SHP77 (cell line): ENCODE measurements around the gene BCL10.
"Not testable (repeated sequence)": the region's sequence is repeated elsewhere in the genome, so short reads cannot be mapped to it uniquely, and the experiment has no call there.

Experiments used
- DNase-seq, 2 experiments: peaks; one replicate each; lab custom pipeline; 2025; lab: John Stamatoyannopoulos, UW

Gene BCL10

DNA sequence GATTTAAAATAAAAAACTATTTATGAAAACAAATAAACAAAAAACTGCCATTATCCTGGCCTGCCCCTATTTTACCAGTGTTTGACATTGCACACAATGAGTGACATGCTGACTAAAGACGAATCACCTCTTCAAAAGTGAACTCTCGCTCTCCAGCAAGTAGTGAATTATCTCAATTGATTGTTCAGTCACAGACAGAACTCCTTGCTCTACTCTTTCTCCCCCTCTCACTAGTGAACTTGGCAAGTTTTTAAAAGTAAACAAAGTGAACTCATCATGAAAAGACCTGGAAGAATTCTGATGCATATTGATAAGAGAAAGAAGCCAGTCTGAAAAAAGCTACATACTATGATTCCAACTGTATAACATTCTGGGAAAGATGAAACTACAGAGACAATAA lies 12.3 kb downstream of the BCL10 start:
- DNase-seq: no peak

DNA sequence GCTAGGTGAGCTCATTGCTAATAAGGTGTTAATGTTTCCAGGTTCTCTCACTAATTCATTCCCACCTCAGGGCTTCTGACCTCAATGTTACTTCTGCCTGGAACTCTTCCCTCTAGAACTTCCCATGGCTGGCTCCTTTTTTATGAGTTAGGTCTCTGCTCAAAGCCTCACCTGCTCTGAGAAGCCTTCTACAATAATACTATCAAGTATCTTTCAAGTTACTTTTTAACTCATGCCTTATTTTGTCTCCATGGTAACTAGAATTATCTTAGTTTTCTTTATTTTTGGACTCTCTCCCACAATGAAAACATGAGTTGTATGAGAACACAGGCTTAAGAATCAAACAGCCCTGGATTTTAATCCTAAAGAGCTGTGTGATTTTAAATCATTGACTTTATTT lies 13.4 kb downstream of the BCL10 start:
- DNase-seq: no peak

- no peak for DNase-seq
Measured at GRCh38 chr1:85259912-85260274, 16.5 kb downstream of the BCL10 start.

DNA sequence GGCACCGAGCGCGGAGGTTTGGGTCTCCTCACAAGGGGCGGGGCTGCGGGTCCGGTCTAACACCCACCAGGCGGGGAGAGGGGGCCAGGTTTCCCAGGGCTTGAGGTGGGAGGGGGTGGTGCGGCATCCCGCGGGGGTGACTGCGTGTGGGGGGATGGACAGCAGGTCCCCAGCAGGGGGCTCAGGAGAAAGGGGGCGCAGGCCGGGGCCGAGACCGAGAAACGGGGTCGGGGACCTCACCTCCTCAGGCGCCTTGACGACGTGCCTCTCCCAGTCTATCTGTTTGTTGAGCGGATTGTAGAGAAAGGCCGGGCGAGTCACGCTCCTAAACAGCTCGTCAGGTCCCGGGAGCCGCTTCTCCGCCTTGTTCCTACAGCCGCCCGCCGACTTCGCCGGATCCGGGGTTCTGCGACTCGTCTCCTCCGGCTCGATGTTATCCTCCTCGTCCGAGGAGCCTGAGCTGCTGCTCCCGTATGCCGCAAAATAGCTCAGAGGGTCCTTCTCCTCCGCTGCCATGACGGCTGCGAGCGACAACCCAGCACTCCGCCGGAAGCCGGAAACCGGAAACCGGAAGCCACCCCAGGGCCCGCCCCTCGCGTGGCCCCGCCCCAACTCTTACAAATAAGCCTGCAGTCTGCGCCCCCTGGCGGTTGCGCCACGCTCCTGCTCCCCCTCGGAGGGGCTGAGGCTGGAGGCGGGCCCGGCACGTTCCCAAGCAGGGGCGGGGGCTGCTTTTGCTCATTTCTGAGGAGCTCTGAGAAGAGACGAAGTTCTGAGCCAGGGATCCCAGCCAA lies 17.1 kb downstream of the BCL10 start, which contains the start of gene C1orf52:
Gene C1orf52 (minus strand): TSS at position 545 of the 794 bp plus-strand sequence. CDS start 29 bp downstream, at position 516.
- DNase-seq: peak; percentile 79 to 86

DNA sequence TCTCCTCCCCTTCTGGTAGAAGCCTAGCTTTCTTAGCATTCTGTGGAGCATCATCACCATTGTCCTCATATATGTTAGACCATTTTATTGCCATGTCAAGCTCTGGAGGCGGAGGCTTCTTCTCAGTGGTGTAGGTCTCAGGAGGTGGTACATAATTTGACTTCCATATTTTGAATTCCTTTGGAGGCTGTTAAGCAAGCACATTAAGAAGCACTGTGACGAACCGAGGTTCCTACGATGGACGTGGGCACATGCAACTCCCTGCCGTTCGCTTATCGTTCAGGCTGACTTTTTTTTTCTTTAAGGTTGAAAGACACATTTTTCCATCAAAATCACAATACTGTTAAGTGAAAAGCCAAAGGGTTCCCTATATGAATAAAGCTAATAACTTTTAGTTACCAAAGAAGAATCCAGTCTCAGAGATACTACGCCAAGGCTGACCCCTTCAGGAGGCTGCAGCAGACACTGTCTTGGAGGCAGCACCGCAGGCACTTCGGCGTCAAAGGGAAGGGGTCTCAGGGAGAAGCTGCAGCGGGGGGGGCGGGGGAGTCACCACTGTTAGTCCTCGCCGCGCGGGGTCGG lies 17.8 kb downstream of the BCL10 start:
- no peak for DNase-seq

DNA sequence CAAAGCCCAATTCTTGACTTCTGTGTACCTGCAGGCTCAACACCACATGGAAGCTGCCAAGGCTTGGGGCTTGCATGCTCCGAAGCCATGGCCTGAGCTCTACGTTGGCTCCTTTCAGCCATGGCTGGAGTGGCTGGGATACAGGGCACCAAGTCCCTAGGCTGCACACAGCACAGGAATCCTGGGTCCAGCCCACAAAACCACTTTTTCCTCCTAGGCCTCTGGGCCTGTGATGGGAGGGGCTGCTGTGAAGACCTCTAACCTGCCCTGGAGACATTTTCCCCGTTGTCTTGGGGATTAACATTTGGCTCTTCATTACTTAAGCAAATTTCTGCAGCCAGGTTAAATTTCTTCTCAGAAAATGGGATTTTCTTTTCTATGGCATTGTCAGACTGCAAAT lies 27.4 kb downstream of the BCL10 start:
- not testable (repeated sequence) for DNase-seq

DNA sequence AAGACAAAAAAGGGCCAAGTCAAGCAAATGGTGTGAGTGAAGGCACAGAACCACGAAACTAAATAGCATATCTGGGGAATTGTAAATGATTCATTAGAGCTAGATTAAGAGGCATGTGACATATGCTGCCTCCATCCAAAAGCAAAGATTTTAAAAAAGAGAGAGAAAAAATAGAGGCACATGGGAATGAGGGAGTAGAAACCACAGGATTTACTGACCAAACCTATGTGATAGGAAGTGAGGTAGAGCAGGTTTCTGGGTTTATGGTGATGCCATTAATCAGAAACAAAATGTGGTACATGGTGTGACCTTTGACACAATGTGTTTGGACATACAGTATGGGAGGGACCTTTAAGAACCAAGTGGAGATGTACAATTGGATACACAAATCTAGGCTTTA lies 30.5 kb downstream of the BCL10 start:
- no peak for DNase-seq

DNA sequence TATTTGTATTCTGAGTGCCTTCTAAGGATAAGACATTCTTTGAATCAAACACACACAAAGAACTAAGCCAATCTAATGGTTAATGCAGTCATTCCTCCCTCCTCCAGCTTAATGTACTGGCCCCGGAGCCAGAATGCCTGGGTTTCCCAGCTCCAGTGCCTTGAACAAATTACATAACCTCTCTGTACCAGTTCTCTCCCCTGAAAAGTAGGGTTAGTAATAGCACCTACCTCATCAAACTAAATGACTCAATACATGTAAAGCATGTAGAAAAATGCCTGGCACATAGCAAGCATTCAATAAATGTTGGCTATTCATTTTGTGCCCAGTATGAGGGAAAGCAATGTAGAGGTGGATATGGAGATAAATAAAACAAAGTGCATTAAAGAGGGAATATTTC lies 31.0 kb downstream of the BCL10 start:
- no peak for DNase-seq

DNA sequence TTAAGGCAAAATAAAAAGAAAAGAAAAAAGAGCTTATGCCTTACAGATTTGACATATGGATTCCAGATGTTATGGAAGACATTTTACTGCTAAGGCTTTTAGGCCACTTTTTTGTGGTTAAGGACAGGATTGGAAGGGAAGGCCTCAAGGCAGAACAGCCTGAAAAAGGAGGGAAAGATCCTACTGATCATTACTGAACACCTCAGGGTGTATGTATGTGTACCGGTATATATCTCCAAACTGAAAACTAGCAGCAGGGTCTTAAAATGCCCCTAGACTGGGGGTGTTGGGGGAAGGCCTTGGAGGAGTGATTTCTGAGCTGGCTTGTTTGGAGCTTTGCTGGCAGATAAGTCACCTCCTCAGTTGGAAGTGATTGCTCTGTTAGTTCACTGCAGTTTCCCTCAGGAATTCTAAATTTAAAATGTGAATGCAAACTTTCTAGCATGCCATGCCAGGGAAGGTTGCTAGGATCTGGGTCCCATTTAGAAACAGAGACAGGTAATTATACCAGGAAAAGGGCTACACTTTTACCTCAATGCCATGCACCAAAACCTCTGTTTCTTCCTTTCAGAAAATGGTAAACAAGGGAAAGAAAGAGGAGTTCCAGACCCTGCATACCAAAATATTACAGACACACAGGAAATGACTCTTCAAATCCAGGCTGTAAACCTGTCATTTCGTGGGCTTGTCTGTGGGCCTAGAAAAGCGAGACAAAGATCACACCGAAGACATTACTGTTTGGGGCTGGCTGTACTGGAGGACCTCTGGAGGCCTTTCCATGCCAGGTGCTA lies 32.0 kb downstream of the BCL10 start:
- no peak for DNase-seq

DNA sequence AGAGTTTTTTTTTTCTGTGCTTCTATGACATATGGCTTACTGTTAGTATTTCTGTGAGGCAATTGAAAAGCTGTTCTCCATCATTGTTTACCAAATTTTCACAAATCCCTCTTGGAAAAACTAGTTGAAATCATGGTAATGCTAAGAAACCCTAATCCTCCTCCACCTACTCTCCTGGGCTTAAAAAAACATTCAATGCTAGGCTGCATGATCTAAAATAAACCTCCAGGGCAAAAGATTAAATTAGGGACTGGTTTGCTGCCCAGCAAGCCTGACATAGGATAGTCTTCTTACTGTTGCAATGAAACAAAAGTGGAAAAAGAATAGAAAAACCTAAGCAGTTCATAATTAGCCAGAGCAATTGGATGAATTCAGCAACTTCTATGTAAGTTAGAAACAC lies 33.1 kb downstream of the BCL10 start:
- no peak for DNase-seq

GRCh38 chr1:85240643-85241042 lies 35.8 kb downstream of the BCL10 start:
- DNase-seq: no peak

DNA sequence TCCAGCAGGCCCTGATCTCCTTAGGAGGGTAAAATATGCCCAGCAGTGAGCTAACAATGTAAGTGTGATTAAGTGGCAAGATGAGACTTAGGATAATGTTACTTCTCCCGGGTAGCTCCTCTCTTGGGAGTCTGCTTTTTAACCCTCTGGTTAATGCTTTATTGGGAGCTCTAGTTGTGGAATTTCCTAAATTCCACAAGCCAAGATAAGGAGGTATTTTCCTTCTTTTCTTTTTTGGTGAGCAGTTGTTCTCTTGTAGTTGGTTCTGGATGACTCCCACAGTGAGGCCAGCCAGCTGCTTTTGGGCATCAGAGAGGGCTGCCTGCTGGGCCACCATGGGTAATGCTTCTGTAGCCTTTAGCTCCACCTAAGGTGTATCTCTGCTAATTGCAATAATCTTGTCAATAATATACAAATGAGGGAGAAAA lies 36.2 kb downstream of the BCL10 start:
- DNase-seq: no peak

- no peak for DNase-seq
Measured at GRCh38 chr1:85237613-85238012, 38.8 kb downstream of the BCL10 start.

- peak; percentile 38 to 56 for DNase-seq
Measured at GRCh38 chr1:85230305-85230977, 46.0 kb downstream of the BCL10 start.

- DNase-seq: peak; percentile 70 to 82
Measured at GRCh38 chr1:85229574-85230097, 46.8 kb downstream of the BCL10 start.

GRCh38 chr1:85228972-85229371 lies 47.5 kb downstream of the BCL10 start:
- no peak for DNase-seq

- no peak for DNase-seq
Measured at GRCh38 chr1:85225624-85226380, 50.6 kb downstream of the BCL10 start.

- peak; percentile 28 to 38 for DNase-seq
Measured at GRCh38 chr1:85224734-85225623, 51.5 kb downstream of the BCL10 start.

DNA sequence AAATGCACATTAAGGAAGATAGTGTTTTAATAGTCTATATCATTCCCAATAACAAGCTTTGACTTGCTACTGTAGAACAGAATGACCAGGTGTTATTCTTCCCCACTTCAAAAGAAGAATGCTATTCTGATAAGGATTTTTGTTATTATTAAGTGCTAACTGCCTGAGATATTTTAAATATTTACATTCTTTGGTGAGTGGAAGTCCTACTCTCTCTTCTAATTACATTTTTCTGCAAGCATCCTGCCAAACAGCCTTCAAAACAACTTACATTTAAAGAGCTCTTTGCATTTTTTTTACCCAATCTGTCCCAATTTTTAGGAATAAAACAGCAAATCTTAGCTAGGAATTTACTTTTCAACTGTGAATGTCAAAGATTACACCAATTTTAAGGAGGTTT lies 52.1 kb downstream of the BCL10 start:
- DNase-seq: no peak

DNA sequence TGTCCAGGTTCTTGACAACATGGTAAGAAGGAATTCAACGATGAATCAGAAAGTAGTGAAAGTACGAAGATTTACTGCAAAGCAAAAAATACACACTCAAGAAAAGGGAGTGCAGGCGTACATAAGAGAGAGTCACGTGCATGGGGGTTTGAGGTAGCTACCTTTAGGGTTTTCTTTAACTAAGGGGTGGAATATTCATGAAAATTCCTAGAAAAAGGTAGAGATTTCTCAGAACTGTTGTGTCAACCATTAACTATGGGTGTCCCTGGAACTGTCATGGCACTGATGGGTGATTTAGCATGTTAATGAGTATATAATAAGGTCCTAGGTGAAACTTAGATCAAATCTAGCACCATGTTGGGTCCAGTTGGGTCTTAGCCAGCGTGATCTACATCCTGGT lies 53.1 kb downstream of the BCL10 start:
- DNase-seq: no peak
